Endothelial cell of umbilical vein (primary cell): ENCODE measurements around the gene PDGFB. TPM values are rescaled to one million over a fixed set of nuclear protein-coding genes. Genes with fewer than 3 reads are reported as not detected.

Experiments used
- BruUV-seq: library from RNA; stranded (reverse); fragments of 400-500 nt; replicated peaks from 2 replicates; lab custom pipeline; 2021; lab: Mats Ljungman, UMichigan
- CTCF ChIA-PET: fragments of 300-600, 350-600 bp; sonication (Branson Sonifier 250); formaldehyde crosslinking; loops from one replicate; lab custom pipeline; 2021; ENCODE audit warnings: antibody characterized with exemption, inconsistent platforms; lab: Charles Lee
- POLR2A ChIA-PET: fragments of 300-600, 350-600 bp; sonication (Branson Sonifier 250); formaldehyde crosslinking; loops from one replicate; lab custom pipeline; 2021; ENCODE audit warnings: antibody characterized with exemption, inconsistent platforms; lab: Charles Lee
- DNase-seq: peaks from one replicate; pipeline ENCODE4 v3.0.0-alpha.2; 2011; ENCODE audit warnings: low read depth, low spot score
- FAIRE-seq: peaks from 2 replicates; lab custom pipeline; 2011; peaks lifted over from hg19 to GRCh38; lab: Jason Lieb, UNC
- H2AFZ ChIP-seq: 2 replicates; pipeline ENCODE4 v1.6.0; 2012; ENCODE audit warnings: low read depth, low read length, control low read depth, inconsistent platforms
- H3K27ac ChIP-seq: 2 replicates; pipeline ENCODE4 v1.5.1; 2011; ENCODE audit warnings: low read depth, mild to moderate bottlenecking, control low read depth, low read length, moderate library complexity; ENCODE audit not compliant: insufficient read depth
- H3K27me3 ChIP-seq, 2 experiments: 2 replicates each; pipeline versions ENCODE4 v1.6.0 to v1.6.1; 2011; ENCODE audit warnings: low read length in 2 of 2, mixed read lengths in 1 of 2; ENCODE audit not compliant: control insufficient read depth in 2 of 2, insufficient read depth in 2 of 2
- H3K36me3 ChIP-seq, 2 experiments: 2 replicates in 1 of 2; 3 replicates in 1 of 2; pipeline ENCODE4 v1.5.1; 2011; ENCODE audit warnings: low read length in 2 of 2, mild to moderate bottlenecking in 1 of 2, moderate library complexity in 1 of 2; ENCODE audit not compliant: control insufficient read depth in 2 of 2, insufficient read depth in 2 of 2; ENCODE audit errors: extremely low read depth in 1 of 2
- H3K4me1 ChIP-seq: 3 replicates; pipeline ENCODE4 v1.5.1; 2011; ENCODE audit warnings: mild to moderate bottlenecking, low read length; ENCODE audit not compliant: control insufficient read depth, insufficient read depth; ENCODE audit errors: extremely low read depth
- H3K4me2 ChIP-seq: 2 replicates; pipeline ENCODE4 v1.6.1; 2011; ENCODE audit warnings: low read length, control low read depth, mixed read lengths; ENCODE audit not compliant: insufficient read depth
- H3K4me3 ChIP-seq, 3 experiments: fragments of 200-600 bp in 1 of 3; sonication (generic), shearing (Covaris generic) in 1 of 3; replicated peaks in 1 of 3; 2 replicates each; pipeline ENCODE4 v1.5.1; 2011 to 2016; ENCODE audit warnings: control low read depth in 3 of 3, low read length in 3 of 3, mild to moderate bottlenecking in 2 of 3, inconsistent platforms in 1 of 3, low read depth in 1 of 3, moderate library complexity in 1 of 3; ENCODE audit not compliant: insufficient read depth in 1 of 3
- H3K79me2 ChIP-seq: 2 replicates; pipeline ENCODE4 v1.6.0; 2012; ENCODE audit warnings: low read length, inconsistent platforms; ENCODE audit not compliant: control insufficient read depth, insufficient read depth
- H3K9ac ChIP-seq: replicated peaks from 2 replicates; pipeline ENCODE3; 2011; ENCODE audit warnings: low read length, control low read depth; ENCODE audit not compliant: insufficient read depth; ENCODE audit errors: extremely low read depth
- H3K9me1 ChIP-seq: replicated peaks from 3 replicates; pipeline ENCODE4 v1.6.0; 2011; ENCODE audit warnings: mild to moderate bottlenecking, low read length; ENCODE audit not compliant: control insufficient read depth, insufficient read depth; ENCODE audit errors: extremely low read depth
- H3K9me3 ChIP-seq: replicated peaks from 2 replicates; pipeline ENCODE4 v1.5.1; 2012; ENCODE audit warnings: low read length, inconsistent platforms; ENCODE audit not compliant: control insufficient read depth, insufficient read depth
- H4K20me1 ChIP-seq: replicated peaks from 2 replicates; pipeline ENCODE3; 2011; ENCODE audit warnings: mild to moderate bottlenecking, low read length; ENCODE audit not compliant: control insufficient read depth, insufficient read depth; ENCODE audit errors: extremely low read depth
- CTCF ChIP-seq, 2 donors: IDR thresholded peaks; 1 replicate in 1 of 2; 2 replicates in 1 of 2; pipeline ENCODE4 v1.5.1; 2011; ENCODE audit warnings: low read length in 2 of 2, mild to moderate bottlenecking in 2 of 2, moderate library complexity in 2 of 2, control low read depth in 1 of 2, inconsistent platforms in 1 of 2, low read depth in 1 of 2; ENCODE audit not compliant: insufficient read depth in 1 of 2; ENCODE audit errors: extremely low read depth in 1 of 2
- EZH2 ChIP-seq: IDR thresholded peaks from 2 replicates; pipeline ENCODE4 v1.6.1; 2012; ENCODE audit warnings: borderline replicate concordance, low read depth, mild to moderate bottlenecking, moderate library complexity, low read length, inconsistent platforms; ENCODE audit not compliant: severe bottlenecking
- FOS ChIP-seq: IDR thresholded peaks from 2 replicates; pipeline ENCODE4 v1.6.1; 2011; ENCODE audit warnings: mild to moderate bottlenecking, low read length, moderate library complexity, borderline replicate concordance; ENCODE audit not compliant: insufficient read depth
- GATA2 ChIP-seq: IDR thresholded peaks from 2 replicates; pipeline ENCODE4 v1.7.0; 2011; ENCODE audit warnings: low read depth, mild to moderate bottlenecking, moderate library complexity, mixed read lengths, low read length; ENCODE audit not compliant: insufficient read length, insufficient read depth
- JUN ChIP-seq: IDR thresholded peaks from 2 replicates; pipeline ENCODE4 v1.6.1; 2011; ENCODE audit warnings: borderline replicate concordance, low read depth; ENCODE audit not compliant: insufficient read length, insufficient read depth
- MAX ChIP-seq: IDR thresholded peaks from 2 replicates; pipeline ENCODE4 v1.6.1; 2011; ENCODE audit not compliant: insufficient read depth, insufficient read length
- MYC ChIP-seq: IDR thresholded peaks from one replicate; pipeline ENCODE4 v1.6.1; 2011; ENCODE audit warnings: mild to moderate bottlenecking, low read depth, low read length
- POLR2A ChIP-seq: IDR thresholded peaks from 2 replicates; pipeline ENCODE4 v1.6.1; 2012; ENCODE audit warnings: low read depth, mild to moderate bottlenecking, control low read depth, low read length
- POLR2AphosphoS5 ChIP-seq: IDR thresholded peaks from 2 replicates; pipeline ENCODE4 v1.6.1; 2012; ENCODE audit warnings: low read depth, mild to moderate bottlenecking, control low read depth, low read length, moderate library complexity; ENCODE audit not compliant: insufficient read depth
- dilution Hi-C: fragments of 300-500 bp; cut with MboI; formaldehyde crosslinking; loops from one replicate; pipeline ENCODE4 v1.15.0; 2019; ENCODE audit warnings: low sequenced_read_pairs; ENCODE audit not compliant: extremely low pct_ligation_motif_present
- intact Hi-C: fragments of 100-400 bp; cut with micrococcal nuclease; formaldehyde crosslinking; loops from one replicate; pipeline ENCODE4 v1.10.0; 2022
- polyA plus RNA-seq, 4 experiments: library from polyadenylated mRNA; depleted of rRNA in 3 of 4; stranded (reverse) in 3 of 4; unstranded in 1 of 4; fragments of >200 nt; gene quantifications; 2 replicates each; pipeline versions ENCODE4 v1.2.1 to v1.2.3, GENCODE V29; 2011 to 2012; ENCODE audit warnings: missing spikeins in 1 of 4
- total RNA-seq: library from RNA; stranded (reverse); gene quantifications from 2 replicates; pipeline ENCODE4 v1.2.3, GENCODE V29; 2021

PDGFB gene
- total and polyA plus RNA-seq, 2 donors (not counting 3 experiments of a cell fraction or from before 2014, with no cell fraction given) = 135 to 240 TPM

- no peaks in the 10 kb centered on the region for H3K27me3 ChIP-seq
- FAIRE-seq (no peak), DNase-seq (no peak)
- POLR2A ChIA-PET = no interaction called here
- H3K79me2 ChIP-seq = no peaks in the 10 kb centered on the region
- TF ChIP-seq POLR2A (no peak), POLR2AphosphoS5 (no peak), JUN (no peak), CTCF (IDR thresholded peaks at IDR 0.05; ENCODE audit: extremely low read depth in 1 of 2, insufficient read depth in 1 of 2, low read depth in 1 of 2, low read length in 2 of 2) (no peak), MYC (no peak), GATA2 (no peak)
- no peaks in the 10 kb centered on the region for H3K9me3 ChIP-seq
- peaks cover 34% of the 10 kb centered on the region for H3K4me1 ChIP-seq
- H3K4me2 ChIP-seq = no peak overlapping the region
- dilution Hi-C loops (no loop called here), intact Hi-C loops (no loop called here)
- CTCF ChIA-PET = no interaction called here
- H3K4me3 ChIP-seq = no peak overlapping the region
- no peaks in the 10 kb centered on the region for H3K9me1 ChIP-seq
- no peak overlapping the region for H2AFZ ChIP-seq
- H4K20me1 ChIP-seq = no peaks in the 10 kb centered on the region
- no peak overlapping the region for H3K9ac ChIP-seq
- BruUV-seq = no TSS peak
- no peak overlapping the region for H3K27ac ChIP-seq
- H3K36me3 ChIP-seq = no peaks in the 10 kb centered on the region
Measured at GRCh38 chr22:39181778-39182177, 63.0 kb downstream of the PDGFB start.

- Histone ChIP-seq H3K79me2 (no peaks in the 10 kb centered on the region), H3K27me3 (no peaks in the 10 kb centered on the region), H3K9me3 (no peaks in the 10 kb centered on the region), H3K4me3 (no peak overlapping the region), H3K9ac (no peak overlapping the region), H4K20me1 (no peaks in the 10 kb centered on the region), H3K4me2 (no peak overlapping the region), H3K36me3 (no peaks in the 10 kb centered on the region), H3K4me1 (peaks cover 38% of the 10 kb centered on the region), H2AFZ (no peak overlapping the region), H3K9me1 (no peaks in the 10 kb centered on the region), H3K27ac (no peak overlapping the region)
- intact Hi-C loops = no loop called here
- no peak for DNase-seq
- TF ChIP-seq MYC = no peak
- TF ChIP-seq CTCF (IDR thresholded peaks at IDR 0.05; ENCODE audit: extremely low read depth in 1 of 2, insufficient read depth in 1 of 2, low read depth in 1 of 2, low read length in 2 of 2) = no peak
- no peak for TF ChIP-seq JUN
- no peak for TF ChIP-seq GATA2
- no peak for TF ChIP-seq POLR2A
- no peak for TF ChIP-seq POLR2AphosphoS5
- no peak for TF ChIP-seq EZH2
- TF ChIP-seq MAX = no peak
- TF ChIP-seq FOS = no peak
- dilution Hi-C loops = no loop called here
- no TSS peak for BruUV-seq
- FAIRE-seq = no peak
- POLR2A ChIA-PET = no interaction called here
- CTCF ChIA-PET = no interaction called here
Measured at GRCh38 chr22:39181356-39181755, 63.4 kb downstream of the PDGFB start.
